Vagina (tissue), 2 donors: ENCODE results near the gene GNG4.

Experiments used
- CTCF ChIP-seq, 3 experiments: fragments of 450-650 bp in 2 of 3; fragments of 200-600 bp in 1 of 3; sonication (generic) in 1 of 3; IDR thresholded peaks; one replicate each; pipeline ENCODE4 v1.5.1; 2017 to 2019; ENCODE audit warnings: antibody characterized with exemption in 3 of 3, mild to moderate bottlenecking in 2 of 3, moderate library complexity in 2 of 3
- POLR2AphosphoS5 ChIP-seq, 2 donors: sonication (generic); formaldehyde crosslinking; IDR thresholded peaks; one replicate each; pipeline ENCODE4 v1.9.0; 2017; ENCODE audit warnings: antibody characterized with exemption in 2 of 2, mild to moderate bottlenecking in 2 of 2, low read depth in 1 of 2; ENCODE audit not compliant: insufficient read depth in 1 of 2

GRCh38 chr1:235679005-235679404 lies 29.4 kb upstream of the GNG4 start:
- TF ChIP-seq CTCF (IDR thresholded peaks at IDR 0.05) (no peak), POLR2AphosphoS5 (IDR thresholded peaks at IDR 0.05; ENCODE audit: insufficient read depth in 1 of 2, low read depth in 1 of 2) (no peak)
